GM23338 (cell line): ENCODE measurements around the gene RAB22A. TPM values are rescaled to one million over a fixed set of nuclear protein-coding genes. Genes with fewer than 3 reads are reported as not detected.

ENCODE experiments used
- ATAC-seq: fragments of 200-7000 bp; cut with Tn5 transposase; 3 replicates; pipeline ENCODE4 v1.9.1; 2020
- DNase-seq: peaks from one replicate; pipeline ENCODE4 v3.0.0-alpha.2; 2015; ENCODE audit warnings: low spot score
- H2AFZ ChIP-seq: fragments of 200-600 bp; sonication (generic); 2 replicates; pipeline ENCODE4 v1.8.0; 2016; ENCODE audit warnings: antibody characterized with exemption, mild to moderate bottlenecking, moderate library complexity
- H3F3A ChIP-seq: fragments of 200-600 bp; sonication (generic); replicated peaks from 2 replicates; pipeline ENCODE4 v1.8.0; 2017; ENCODE audit warnings: antibody characterized with exemption, mixed run types, low read depth
- H3K27ac ChIP-seq: fragments of 200-600 bp; sonication (generic); 2 replicates; pipeline ENCODE4 v1.6.1; 2016; ENCODE audit warnings: low read depth
- H3K27me3 ChIP-seq: fragments of 200-600 bp; sonication (generic); 2 replicates; pipeline ENCODE4 v1.8.0; 2016; ENCODE audit warnings: mild to moderate bottlenecking, mixed run types, moderate library complexity; ENCODE audit not compliant: insufficient read depth
- H3K36me3 ChIP-seq: fragments of 200-600 bp; sonication (generic); 2 replicates; pipeline ENCODE4 v1.8.0; 2016; ENCODE audit warnings: mild to moderate bottlenecking; ENCODE audit not compliant: insufficient read depth
- H3K4me1 ChIP-seq: fragments of 200-600 bp; sonication (generic); 2 replicates; pipeline ENCODE4 v1.8.0; 2016; ENCODE audit warnings: mild to moderate bottlenecking, moderate library complexity; ENCODE audit not compliant: insufficient read depth
- H3K4me2 ChIP-seq: fragments of 200-600 bp; sonication (generic); 2 replicates; pipeline ENCODE4 v1.7.1; 2017; ENCODE audit warnings: mixed run types
- H3K4me3 ChIP-seq: fragments of 200-600 bp; sonication (generic); 2 replicates; pipeline ENCODE4 v1.6.1; 2016; ENCODE audit warnings: mixed run types
- H3K79me2 ChIP-seq: fragments of 200-600 bp; sonication (generic); replicated peaks from 2 replicates; pipeline ENCODE4 v1.8.0; 2017; ENCODE audit warnings: mild to moderate bottlenecking; ENCODE audit not compliant: insufficient read depth
- H3K9me2 ChIP-seq: fragments of 200-600 bp; sonication (generic); 2 replicates; pipeline ENCODE4 v1.8.0; 2017; ENCODE audit not compliant: insufficient read depth
- H4K20me1 ChIP-seq: fragments of 200-600 bp; sonication (generic); replicated peaks from 2 replicates; pipeline ENCODE4 v1.8.0; 2017; ENCODE audit warnings: mild to moderate bottlenecking; ENCODE audit not compliant: insufficient read depth
- H3K27ac Mint-ChIP-seq: 2 replicates; pipeline ENCODE4 v1.8.0; 2020; ENCODE audit warnings: inconsistent platforms, mild to moderate bottlenecking, moderate library complexity, mixed read lengths
- H3K27me3 Mint-ChIP-seq: 3 replicates; pipeline ENCODE4 v1.8.0; 2022; ENCODE audit warnings: low read depth, mild to moderate bottlenecking, moderate library complexity, mixed read lengths, inconsistent platforms; ENCODE audit not compliant: insufficient read depth, poor library complexity
- H3K36me3 Mint-ChIP-seq: 3 replicates; pipeline ENCODE4 v1.8.0; 2021; ENCODE audit warnings: low read depth, mild to moderate bottlenecking, inconsistent platforms, moderate library complexity, mixed read lengths
- H3K4me1 Mint-ChIP-seq: 3 replicates; pipeline ENCODE4 v1.8.0; 2020; ENCODE audit warnings: mild to moderate bottlenecking, inconsistent platforms, mixed read lengths
- H3K4me3 Mint-ChIP-seq: 3 replicates; pipeline ENCODE4 v1.8.0; 2021; ENCODE audit warnings: moderate library complexity, mild to moderate bottlenecking, inconsistent platforms, mixed read lengths
- H3K9me3 Mint-ChIP-seq: 3 replicates; pipeline ENCODE4 v1.8.0; 2020; ENCODE audit warnings: moderate library complexity, mild to moderate bottlenecking, inconsistent platforms, mixed read lengths
- CREB1 ChIP-seq: fragments of 250-450 bp; sonication (Bioruptor Pico); IDR thresholded peaks from 2 replicates; pipeline ENCODE4 v1.5.0; 2020; ENCODE audit warnings: low read depth, mild to moderate bottlenecking, moderate library complexity
- EZH2 ChIP-seq: fragments of 200-600 bp; sonication (generic); IDR thresholded peaks from one replicate; pipeline ENCODE4 v1.8.0; 2017; ENCODE audit warnings: antibody characterized with exemption, mild to moderate bottlenecking, low read depth; ENCODE audit not compliant: unreplicated experiment
- EZH2phosphoT487 ChIP-seq: fragments of 200-600 bp; sonication (generic); IDR thresholded peaks from one replicate; pipeline ENCODE4 v1.8.1; 2018; ENCODE audit warnings: antibody characterized with exemption; ENCODE audit not compliant: unreplicated experiment
- JUNB ChIP-seq: IDR thresholded peaks from one replicate; pipeline ENCODE4 v1.6.1; 2016; ENCODE audit warnings: antibody characterized with exemption; ENCODE audit not compliant: unreplicated experiment
- POLR2AphosphoS5 ChIP-seq: IDR thresholded peaks from 2 replicates; pipeline ENCODE4 v1.6.1; 2016; ENCODE audit warnings: antibody characterized with exemption, low read depth
- STAT1 ChIP-seq: IDR thresholded peaks from one replicate; pipeline ENCODE4 v1.6.1; 2016; ENCODE audit warnings: antibody characterized with exemption; ENCODE audit not compliant: unreplicated experiment
- ZNF114 ChIP-seq: fragments of 250-450 bp; sonication (Bioruptor Pico); IDR thresholded peaks from 2 replicates; pipeline ENCODE4 v1.5.0; 2020; ENCODE audit warnings: mild to moderate bottlenecking, moderate library complexity
- ZNF331 ChIP-seq: fragments of 250-450 bp; sonication (Bioruptor Pico); IDR thresholded peaks from 2 replicates; pipeline ENCODE4 v1.5.0; 2020; ENCODE audit warnings: low read depth, mild to moderate bottlenecking, moderate library complexity
- polyA plus RNA-seq: library from polyadenylated mRNA; unstranded; fragments of >200 nt; fragmentation: Nextera tagmentation; extraction: Ambion mirVana; gene quantifications from 2 replicates; pipeline ENCODE4 v1.2.1, GENCODE V29; 2016
- total RNA-seq: library from RNA; depleted of rRNA; stranded (reverse); fragments of >200 nt; shearing (Covaris generic); gene quantifications from 2 replicates; pipeline ENCODE4 v1.2.3, GENCODE V29; 2014
- TF ChIP-seq, protein P1 (sequence below): fragments of 250-450 bp; sonication (Bioruptor Pico); IDR thresholded peaks from 2 replicates; pipeline ENCODE4 v1.5.0; 2020; ENCODE audit warnings: mild to moderate bottlenecking, moderate library complexity
- TF ChIP-seq, protein P2 (sequence below): IDR thresholded peaks from 2 replicates; pipeline ENCODE4 v1.6.1; 2016; ENCODE audit warnings: antibody characterized with exemption
- TF ChIP-seq, protein P3 (sequence below): IDR thresholded peaks from one replicate; pipeline ENCODE4 v1.6.1; 2018; ENCODE audit warnings: antibody characterized with exemption; ENCODE audit not compliant: unreplicated experiment
- TF ChIP-seq, protein P4 (sequence below), 2 experiments: fragments of 200-600 bp in 1 of 2; sonication (generic) in 1 of 2; conservative IDR thresholded peaks; 2 replicates each; pipeline versions ENCODE4 v1.5.1 to v1.6.1; 2016 to 2017; ENCODE audit warnings: antibody characterized with exemption in 2 of 2, low read depth in 2 of 2, mild to moderate bottlenecking in 2 of 2, moderate library complexity in 1 of 2

RAB22A gene
- total and polyA plus RNA-seq, 2 experiments from 2014 or later: 3.3 to 6.8 TPM

DNA sequence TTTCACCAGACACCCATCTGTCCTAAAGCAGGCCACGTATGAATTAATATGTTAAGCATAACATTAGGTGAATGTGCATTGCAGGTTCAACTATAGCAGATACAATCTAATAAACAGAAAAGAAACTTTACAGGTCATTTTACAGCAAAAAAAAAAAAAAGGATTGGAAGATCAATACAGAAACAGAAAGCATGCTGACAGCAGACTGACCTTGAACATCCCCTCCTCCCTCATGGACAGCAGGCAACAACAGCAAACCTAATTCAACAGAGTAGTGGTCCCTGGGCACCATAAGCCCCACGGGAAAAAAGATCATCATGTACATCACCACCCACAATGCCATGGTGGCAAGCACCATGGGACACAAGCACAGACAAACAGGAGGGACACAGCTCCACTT is 12.1 kb upstream of the RAB22A start:
- Mint-ChIP-seq H3K27ac (no peak overlapping the region), H3K36me3 (peaks cover 5% of the 10 kb centered on the region; the same call in 1 of the 3 replicates), H3K9me3 (no peaks in the 10 kb centered on the region), H3K27me3 (peaks cover 3% of the 10 kb centered on the region), H3K4me3 (no peak overlapping the region), H3K4me1 (peaks cover 14% of the 10 kb centered on the region)
- H3K4me2 ChIP-seq: no peak overlapping the region
- 0 out of 2 replicates have a peak, but pooled peaks cover 4% of the 10 kb centered on the region for H4K20me1 ChIP-seq
- no peaks in the 10 kb centered on the region for H3K36me3 ChIP-seq
- no peak overlapping the region for H3K4me3 ChIP-seq
- DNase-seq: no peak
- peaks cover 13% of the 10 kb centered on the region for H3K4me1 ChIP-seq
- peaks cover 33% of the 10 kb centered on the region for H3K79me2 ChIP-seq
- TF ChIP-seq, protein P1, sequence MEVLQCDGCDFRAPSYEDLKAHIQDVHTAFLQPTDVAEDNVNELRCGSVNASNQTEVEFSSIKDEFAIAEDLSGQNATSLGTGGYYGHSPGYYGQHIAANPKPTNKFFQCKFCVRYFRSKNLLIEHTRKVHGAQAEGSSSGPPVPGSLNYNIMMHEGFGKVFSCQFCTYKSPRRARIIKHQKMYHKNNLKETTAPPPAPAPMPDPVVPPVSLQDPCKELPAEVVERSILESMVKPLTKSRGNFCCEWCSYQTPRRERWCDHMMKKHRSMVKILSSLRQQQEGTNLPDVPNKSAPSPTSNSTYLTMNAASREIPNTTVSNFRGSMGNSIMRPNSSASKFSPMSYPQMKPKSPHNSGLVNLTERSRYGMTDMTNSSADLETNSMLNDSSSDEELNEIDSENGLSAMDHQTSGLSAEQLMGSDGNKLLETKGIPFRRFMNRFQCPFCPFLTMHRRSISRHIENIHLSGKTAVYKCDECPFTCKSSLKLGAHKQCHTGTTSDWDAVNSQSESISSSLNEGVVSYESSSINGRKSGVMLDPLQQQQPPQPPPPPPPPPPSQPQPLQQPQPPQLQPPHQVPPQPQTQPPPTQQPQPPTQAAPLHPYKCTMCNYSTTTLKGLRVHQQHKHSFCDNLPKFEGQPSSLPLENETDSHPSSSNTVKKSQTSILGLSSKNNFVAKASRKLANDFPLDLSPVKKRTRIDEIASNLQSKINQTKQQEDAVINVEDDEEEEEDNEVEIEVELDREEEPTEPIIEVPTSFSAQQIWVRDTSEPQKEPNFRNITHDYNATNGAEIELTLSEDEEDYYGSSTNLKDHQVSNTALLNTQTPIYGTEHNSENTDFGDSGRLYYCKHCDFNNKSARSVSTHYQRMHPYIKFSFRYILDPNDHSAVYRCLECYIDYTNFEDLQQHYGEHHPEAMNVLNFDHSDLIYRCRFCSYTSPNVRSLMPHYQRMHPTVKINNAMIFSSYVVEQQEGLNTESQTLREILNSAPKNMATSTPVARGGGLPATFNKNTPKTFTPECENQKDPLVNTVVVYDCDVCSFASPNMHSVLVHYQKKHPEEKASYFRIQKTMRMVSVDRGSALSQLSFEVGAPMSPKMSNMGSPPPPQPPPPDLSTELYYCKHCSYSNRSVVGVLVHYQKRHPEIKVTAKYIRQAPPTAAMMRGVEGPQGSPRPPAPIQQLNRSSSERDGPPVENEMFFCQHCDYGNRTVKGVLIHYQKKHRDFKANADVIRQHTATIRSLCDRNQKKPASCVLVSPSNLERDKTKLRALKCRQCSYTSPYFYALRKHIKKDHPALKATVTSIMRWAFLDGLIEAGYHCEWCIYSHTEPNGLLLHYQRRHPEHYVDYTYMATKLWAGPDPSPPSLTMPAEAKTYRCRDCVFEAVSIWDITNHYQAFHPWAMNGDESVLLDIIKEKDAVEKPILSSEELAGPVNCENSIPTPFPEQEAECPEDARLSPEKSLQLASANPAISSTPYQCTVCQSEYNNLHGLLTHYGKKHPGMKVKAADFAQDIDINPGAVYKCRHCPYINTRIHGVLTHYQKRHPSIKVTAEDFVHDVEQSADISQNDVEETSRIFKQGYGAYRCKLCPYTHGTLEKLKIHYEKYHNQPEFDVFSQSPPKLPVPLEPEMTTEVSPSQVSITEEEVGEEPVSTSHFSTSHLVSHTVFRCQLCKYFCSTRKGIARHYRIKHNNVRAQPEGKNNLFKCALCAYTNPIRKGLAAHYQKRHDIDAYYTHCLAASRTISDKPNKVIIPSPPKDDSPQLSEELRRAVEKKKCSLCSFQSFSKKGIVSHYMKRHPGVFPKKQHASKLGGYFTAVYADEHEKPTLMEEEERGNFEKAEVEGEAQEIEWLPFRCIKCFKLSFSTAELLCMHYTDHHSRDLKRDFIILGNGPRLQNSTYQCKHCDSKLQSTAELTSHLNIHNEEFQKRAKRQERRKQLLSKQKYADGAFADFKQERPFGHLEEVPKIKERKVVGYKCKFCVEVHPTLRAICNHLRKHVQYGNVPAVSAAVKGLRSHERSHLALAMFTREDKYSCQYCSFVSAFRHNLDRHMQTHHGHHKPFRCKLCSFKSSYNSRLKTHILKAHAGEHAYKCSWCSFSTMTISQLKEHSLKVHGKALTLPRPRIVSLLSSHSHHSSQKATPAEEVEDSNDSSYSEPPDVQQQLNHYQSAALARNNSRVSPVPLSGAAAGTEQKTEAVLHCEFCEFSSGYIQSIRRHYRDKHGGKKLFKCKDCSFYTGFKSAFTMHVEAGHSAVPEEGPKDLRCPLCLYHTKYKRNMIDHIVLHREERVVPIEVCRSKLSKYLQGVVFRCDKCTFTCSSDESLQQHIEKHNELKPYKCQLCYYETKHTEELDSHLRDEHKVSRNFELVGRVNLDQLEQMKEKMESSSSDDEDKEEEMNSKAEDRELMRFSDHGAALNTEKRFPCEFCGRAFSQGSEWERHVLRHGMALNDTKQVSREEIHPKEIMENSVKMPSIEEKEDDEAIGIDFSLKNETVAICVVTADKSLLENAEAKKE: no peak
- TF ChIP-seq ZNF331 (no peak), CREB1 (CRISPR knock-in tag) (no peak), EZH2 (no peak), POLR2AphosphoS5 (no peak), STAT1 (no peak), JUNB (no peak), ZNF114 (no peak), EZH2phosphoT487 (no peak)
- TF ChIP-seq, protein P2, sequence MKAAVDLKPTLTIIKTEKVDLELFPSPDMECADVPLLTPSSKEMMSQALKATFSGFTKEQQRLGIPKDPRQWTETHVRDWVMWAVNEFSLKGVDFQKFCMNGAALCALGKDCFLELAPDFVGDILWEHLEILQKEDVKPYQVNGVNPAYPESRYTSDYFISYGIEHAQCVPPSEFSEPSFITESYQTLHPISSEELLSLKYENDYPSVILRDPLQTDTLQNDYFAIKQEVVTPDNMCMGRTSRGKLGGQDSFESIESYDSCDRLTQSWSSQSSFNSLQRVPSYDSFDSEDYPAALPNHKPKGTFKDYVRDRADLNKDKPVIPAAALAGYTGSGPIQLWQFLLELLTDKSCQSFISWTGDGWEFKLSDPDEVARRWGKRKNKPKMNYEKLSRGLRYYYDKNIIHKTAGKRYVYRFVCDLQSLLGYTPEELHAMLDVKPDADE: no peak
- TF ChIP-seq, protein P3, sequence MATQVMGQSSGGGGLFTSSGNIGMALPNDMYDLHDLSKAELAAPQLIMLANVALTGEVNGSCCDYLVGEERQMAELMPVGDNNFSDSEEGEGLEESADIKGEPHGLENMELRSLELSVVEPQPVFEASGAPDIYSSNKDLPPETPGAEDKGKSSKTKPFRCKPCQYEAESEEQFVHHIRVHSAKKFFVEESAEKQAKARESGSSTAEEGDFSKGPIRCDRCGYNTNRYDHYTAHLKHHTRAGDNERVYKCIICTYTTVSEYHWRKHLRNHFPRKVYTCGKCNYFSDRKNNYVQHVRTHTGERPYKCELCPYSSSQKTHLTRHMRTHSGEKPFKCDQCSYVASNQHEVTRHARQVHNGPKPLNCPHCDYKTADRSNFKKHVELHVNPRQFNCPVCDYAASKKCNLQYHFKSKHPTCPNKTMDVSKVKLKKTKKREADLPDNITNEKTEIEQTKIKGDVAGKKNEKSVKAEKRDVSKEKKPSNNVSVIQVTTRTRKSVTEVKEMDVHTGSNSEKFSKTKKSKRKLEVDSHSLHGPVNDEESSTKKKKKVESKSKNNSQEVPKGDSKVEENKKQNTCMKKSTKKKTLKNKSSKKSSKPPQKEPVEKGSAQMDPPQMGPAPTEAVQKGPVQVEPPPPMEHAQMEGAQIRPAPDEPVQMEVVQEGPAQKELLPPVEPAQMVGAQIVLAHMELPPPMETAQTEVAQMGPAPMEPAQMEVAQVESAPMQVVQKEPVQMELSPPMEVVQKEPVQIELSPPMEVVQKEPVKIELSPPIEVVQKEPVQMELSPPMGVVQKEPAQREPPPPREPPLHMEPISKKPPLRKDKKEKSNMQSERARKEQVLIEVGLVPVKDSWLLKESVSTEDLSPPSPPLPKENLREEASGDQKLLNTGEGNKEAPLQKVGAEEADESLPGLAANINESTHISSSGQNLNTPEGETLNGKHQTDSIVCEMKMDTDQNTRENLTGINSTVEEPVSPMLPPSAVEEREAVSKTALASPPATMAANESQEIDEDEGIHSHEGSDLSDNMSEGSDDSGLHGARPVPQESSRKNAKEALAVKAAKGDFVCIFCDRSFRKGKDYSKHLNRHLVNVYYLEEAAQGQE: no peak
- TF ChIP-seq, protein P4, sequence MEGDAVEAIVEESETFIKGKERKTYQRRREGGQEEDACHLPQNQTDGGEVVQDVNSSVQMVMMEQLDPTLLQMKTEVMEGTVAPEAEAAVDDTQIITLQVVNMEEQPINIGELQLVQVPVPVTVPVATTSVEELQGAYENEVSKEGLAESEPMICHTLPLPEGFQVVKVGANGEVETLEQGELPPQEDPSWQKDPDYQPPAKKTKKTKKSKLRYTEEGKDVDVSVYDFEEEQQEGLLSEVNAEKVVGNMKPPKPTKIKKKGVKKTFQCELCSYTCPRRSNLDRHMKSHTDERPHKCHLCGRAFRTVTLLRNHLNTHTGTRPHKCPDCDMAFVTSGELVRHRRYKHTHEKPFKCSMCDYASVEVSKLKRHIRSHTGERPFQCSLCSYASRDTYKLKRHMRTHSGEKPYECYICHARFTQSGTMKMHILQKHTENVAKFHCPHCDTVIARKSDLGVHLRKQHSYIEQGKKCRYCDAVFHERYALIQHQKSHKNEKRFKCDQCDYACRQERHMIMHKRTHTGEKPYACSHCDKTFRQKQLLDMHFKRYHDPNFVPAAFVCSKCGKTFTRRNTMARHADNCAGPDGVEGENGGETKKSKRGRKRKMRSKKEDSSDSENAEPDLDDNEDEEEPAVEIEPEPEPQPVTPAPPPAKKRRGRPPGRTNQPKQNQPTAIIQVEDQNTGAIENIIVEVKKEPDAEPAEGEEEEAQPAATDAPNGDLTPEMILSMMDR (conservative IDR thresholded peaks at IDR 0.05; ENCODE audit: low read depth in 2 of 2): no peak
- H2AFZ ChIP-seq: no peak overlapping the region
- no peak for ATAC-seq
- no peak overlapping the region for H3K27ac ChIP-seq
- no peaks in the 10 kb centered on the region for H3K27me3 ChIP-seq
- no peaks in the 10 kb centered on the region for H3F3A ChIP-seq
- no peaks in the 10 kb centered on the region for H3K9me2 ChIP-seq
